Fibroblast of skin of scalp (primary cell): ENCODE results near the gene ATOSB.

Experiments used
- DNase-seq: peaks from one replicate; pipeline ENCODE4 v3.0.0-alpha.2; 2013

The ATOSB gene

DNA sequence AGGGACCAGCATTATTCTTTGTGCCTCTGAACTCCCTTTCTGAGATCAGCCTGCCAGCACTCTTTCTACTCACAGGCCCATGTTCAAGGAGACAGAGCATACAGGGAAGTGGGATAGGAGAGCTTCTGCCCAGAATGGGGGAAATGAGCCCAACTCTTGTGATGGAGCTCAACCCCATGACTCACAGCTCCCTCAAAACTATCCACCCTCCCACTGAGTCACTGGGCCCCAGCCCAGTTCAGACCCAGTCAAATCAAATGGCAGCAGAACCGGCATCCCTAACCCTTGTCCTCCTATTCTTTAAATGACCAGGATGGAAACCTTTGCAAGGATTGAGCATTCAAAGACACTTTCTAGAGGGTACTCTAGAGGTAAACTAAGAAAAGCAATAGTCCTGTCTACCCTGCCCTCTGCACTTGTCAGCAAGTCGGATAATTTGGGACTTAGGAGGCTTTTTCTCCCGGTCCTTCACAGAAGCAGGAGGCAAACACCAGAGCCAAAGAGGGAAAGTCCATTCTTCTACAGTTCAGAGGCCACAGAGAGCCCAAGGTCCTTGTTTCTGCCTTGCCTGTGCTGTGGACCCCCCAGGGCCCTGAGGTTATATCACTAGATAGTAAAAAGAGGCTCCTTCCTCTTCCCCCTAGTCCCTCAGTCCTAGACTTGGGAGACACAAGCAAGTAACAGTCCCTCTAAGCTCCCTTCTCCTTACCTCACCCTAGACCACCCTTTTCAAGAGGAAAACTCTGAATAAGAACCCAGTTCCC lies 3.2 kb downstream of the ATOSB start:
- peak; percentile 66 for DNase-seq

DNA sequence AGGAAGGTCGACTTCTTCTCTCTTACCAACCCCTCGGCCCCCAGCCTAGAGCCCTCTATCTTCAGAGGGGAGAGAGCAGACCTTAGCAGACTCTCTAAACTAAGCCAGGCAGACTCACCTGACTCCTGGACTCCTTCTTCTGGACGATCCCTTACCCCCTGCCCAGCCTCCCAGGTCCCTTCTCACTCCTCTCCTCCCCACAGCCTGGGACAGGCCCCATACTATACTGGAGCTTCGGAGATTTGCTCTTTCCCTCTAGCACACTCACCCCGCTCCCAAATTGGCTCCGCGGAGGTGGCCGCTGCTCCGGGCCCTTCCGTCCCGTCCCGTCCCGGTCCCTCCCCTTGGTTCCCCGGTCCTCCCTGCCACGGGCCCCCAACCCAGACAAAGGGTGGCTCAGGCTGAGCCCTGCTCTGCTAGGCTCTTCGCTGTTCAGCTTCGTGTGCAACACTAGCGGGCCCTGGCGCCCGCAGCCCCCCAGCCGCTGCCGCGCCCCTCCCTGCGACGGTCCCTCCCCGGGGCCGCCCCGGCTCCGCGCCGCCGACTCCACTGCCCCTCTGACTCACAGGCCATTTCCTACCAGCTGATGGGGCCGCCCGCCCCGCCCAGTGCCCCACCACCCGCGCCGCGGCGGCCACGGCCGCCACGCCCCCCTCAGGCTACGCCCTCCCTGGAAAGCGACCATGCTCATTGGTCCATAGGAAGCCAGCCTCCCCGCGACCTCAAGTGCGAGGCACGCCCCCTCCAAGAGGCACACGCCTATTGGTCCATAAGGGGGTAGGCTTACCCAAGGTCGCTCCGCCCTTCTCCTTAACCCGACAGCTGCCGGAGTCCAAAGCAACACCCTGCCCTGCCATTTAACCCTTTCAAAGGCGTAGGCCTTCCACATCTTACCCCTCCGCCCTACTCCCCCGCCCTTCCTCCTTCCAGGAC lies 4.4 kb downstream of the ATOSB start:
- peak; percentile 99 for DNase-seq

DNA sequence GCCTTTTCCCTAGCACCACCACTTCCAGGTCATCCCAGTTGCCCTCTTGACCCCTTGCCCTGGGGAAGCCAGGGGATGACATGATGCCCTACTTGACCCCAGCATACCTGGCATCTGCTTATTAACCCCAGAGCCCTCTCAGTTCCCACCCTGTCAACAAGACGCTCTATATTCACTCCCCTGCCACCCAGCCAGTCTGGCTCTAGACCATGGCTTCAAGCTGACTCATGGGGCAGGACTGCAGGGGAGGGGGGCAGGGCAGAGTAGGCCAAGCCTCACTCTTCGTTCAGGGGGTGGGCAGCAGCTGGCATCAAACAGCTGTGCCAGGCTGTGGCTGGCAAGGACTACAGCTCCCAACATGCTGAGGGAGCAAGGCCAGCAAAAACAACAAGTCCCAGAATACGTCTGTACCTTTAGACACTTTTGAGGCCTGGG lies 5.3 kb downstream of the ATOSB start:
- peak; percentile 63 for DNase-seq

DNA sequence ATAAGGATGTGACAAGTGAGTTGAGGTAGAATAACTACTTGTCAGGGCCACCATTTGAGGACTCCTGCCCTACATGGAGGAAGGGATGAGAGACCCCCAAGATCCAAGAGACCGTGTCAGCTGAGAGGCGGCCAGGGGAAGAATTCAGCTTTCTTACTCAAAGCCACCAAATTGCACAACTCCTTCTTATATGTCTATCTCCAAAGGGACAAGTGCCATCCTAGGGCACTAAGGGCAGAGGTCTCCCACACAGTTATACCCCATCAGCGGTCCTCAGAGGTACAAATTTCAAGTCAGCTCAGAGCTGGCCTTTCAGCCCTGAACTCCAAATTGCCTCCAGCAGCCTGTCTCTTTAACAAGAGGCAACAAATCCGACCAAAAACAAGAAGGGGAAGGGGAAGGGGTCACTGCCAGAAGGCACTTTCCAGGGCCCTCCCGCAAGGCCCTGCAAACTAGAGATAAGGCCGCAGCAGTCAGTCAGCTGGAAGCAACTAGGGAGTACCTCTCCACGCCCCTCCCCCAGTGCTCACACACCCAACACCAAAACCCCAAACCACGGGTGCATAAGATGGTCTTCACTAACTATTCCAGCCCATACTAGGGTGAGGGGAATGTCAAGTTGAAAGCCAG lies 6.6 kb downstream of the ATOSB start:
- DNase-seq = no peak

DNA sequence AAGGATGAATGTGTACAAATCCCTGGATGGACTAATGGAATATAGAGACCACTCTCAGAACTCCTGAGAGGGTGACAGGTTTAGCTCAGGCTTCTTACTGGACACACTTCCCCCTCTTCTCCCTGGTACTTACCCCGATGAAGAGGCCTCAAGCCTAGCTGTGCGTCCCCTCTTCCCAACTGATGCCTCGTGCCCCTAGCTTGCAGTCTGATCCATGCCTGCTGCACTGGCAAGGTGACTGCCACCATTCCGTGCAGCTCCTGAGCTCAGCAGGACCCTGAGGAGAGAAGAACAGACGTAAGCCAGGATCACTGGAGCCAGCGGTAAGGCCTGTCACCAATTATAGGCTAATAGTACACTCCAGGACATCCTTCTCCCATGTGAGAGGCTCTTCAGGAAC lies 7.2 kb downstream of the ATOSB start:
- DNase-seq = no peak

DNA sequence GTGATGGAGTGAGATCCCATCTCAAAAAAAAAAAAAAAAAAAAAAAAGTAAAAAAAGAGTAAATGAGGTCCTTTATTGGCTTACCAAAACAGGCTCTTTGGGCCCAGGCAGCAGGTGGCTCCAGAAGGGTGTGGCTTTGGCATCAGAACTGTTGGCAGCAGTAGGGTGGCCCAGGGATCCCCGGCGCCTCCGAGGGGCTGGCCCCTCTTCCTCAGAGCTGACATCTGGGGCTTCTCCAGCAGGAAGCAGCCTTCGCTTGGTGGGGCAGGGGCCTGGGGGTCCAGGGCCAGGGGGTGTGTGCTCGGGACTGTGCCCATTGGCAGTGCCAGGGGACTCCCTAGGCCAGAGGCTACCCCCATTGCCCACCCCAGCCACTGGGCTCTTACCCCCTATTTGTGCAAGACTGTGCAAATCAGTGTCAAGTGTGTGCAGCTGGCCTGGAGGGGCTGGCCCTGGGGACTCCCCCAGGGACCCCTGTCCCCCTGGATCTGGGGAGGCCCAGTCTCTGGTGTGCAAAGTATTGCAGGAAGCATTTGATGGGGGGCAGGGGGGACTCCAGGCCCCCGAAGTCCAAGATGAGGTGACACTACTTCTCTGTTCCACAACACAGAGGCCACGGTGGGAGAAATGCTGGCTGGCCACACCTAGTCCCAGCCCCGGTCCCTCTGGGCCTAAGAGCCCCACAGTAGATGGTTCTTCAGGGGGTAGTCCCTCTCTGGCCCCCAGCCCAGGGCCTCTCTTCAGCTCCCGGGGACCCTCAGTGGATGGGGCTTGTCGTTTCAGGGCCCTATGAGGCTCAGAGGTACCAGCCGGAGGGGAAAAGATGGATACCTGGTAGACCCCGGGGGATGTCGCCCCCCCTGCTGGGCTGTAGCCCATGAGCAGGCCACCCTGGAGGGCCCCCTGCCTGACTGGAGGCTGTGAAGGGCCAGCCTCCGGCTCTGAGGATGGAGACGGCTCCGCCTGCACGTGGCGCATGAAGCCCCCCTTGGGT lies 8.1 kb downstream of the ATOSB start:
- no peak for DNase-seq

DNA sequence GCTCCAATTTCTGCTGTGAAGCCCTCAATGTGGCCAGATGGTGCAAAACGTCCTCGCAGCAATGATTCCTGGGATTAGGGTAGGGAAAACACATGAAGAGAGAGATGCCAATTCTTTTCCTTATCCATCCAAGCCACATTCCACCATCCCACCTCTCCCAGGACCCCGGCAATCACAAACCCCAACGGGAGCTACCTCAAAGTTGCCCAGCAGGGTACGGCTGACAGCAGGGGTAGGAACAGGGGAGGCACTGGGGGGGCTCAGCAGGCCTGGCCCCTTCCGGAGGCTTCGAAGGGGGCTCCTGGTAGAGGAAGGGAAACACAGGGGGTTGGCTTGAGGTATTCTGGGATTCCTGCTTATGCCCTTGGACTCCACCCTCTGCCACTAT lies 9.3 kb downstream of the ATOSB start:
- DNase-seq = no peak

DNA sequence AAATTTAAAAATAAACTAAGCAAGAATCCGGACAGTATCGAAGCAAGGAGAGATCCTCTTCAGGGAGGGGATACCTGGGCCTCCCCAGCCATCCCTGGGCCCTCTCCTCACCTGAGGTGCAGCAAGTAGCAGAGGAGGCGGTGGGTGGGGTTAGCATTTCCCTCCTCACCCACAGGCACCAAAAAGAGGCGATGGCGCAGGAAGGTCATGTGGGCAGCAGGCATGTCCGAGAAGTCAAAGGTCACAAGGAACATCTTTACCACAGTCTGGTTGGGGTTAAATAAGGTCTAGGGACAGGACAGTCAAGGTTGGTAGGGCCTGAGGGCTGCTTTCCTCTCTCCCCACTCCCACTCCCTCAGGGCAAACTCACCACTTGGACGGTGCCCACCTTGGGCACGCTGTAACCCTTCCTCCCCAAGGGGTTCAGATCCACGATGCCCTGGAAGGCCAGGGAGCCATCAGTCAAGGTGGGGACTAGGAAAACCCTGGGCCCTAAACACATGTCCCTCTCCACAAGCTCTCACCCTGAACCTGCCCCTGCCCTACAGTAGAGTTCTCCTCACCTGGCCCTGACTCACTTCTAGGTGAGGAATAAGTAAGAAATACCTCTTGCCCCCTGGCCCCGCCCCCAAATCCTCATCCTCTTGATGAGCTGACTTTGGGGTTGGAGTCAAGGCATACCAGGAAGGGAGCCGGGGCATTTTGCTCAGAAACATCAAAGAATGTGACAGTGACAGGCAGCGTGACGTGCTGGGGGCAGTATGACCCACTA lies 9.9 kb downstream of the ATOSB start:
- no peak for DNase-seq

DNA sequence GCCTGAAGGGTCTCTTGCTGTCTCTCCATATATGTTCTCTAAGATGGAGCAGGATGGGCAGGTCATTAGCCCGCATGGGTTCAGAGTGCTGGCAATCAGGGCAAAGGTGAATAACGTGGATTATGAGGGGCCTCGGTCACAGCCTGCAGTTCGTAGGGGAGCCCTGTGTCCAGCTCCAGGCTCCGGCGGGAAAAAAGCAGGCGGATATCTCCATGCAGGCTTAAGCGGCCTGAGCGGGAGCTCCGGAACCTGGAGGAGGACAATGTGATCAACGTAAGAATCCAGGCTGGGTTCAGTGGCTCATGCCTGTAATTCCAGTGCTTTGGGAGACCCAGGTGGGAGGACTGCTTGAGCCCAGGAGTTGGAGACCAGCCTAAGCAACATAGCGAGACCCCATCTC lies 10.5 kb downstream of the ATOSB start:
- DNase-seq = no peak

DNA sequence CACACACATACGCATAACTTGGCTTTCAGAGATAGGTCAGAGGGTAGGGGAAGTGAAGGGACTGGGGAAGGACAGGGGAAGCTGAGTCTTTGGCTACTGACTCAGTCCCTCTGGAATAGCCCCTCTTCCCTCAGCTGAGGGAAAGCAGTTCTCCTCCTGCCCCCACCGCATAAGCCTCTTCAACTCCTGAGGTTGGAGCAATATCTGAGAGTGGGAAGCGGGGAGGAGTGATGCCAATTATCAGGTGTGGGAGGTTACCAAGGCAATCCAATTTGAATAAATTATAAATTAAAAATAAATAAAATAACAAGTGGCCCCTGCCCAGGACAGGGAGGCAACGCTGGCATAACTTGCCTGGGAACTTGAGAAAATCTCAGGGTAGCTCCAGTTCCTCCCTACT lies 11.1 kb downstream of the ATOSB start:
- DNase-seq = no peak

DNA sequence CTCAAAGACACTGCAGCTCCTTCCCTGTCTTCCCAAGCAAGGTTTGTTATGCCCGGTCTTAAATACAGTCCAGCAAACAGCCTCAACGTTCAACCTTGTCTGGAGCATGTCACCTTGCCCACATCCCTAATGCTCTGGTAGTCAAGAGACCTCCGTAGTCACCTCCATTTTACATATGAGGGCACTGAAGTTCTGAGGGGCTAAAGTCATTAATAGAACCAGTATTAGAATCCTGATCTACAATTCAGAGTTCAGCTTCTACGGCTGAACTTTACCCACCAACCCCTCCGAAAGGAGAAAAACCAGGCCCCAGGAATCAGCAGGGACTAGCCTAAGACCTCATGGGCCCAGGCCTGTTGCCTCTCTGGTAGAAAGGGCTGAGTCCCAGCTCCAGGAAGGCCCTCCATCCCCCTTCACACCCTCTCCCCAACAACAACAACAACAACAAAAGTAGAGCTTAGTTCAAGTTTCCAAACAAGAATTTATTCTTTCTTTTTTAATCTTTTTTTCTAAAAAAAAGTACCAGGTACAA lies 11.9 kb downstream of the ATOSB start:
- no peak for DNase-seq

DNA sequence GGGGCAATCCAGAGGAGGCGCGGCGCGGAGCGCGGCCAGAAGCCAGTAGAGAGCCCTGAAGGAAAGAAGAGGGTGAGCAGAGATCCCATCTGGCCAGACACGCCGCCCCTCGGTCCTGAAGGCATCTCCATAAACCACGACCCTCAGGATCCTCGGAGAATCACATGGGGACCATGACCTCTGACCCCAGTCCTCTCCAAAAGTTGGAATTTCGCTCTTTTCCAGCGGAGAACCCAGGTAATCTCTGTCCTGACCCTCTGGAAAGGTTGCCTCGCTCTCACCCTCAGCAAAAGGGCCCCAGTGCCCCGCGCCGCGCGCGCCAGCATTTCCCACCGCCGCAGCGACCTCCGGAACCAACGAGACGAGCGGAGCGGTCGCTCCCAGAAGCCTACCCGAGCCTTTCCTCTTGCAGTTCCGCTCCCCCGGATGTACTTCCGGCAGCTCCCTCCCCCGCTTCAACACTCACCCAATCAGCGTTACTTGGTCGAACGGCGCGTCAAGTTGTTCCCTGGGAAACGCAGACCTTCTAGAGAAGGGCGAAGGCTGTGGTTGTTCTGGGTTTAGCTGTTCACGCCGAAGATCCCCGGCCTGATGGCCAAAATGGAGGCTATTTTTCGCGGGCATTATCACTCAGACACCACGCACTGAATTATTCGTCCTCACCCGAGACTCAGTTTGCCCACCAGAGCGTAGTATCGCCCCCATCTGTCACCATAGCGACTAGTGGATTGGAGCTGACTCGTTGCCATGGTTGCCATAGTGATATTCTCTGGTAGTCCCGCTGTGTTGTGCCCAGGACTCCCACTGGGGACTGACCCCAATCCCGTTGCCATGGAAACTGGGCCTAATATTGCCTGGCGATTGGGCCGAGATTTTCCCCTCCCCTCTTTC lies 12.6 kb downstream of the ATOSB start, which contains the start of gene STOML2:
TSS of gene STOML2 (minus strand) at position 363 of the 891 bp plus-strand sequence. CDS start at position 326, 37 bp downstream.
- DNase-seq = peak; percentile 96

DNA sequence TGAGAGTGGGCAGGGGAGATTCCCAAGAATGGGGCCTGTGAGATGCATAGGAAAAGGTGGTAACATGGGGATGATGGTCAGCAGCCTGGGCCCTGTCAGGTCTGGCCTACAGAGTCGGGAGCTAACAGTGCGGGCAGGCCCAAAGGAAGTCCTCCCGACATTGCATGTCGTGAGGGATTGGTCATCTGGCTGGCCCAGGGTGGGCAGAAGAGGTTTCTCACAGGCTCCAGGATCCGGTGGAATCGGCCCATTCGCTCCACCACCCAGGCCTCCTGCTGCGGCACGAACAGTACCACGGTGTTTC lies 13.2 kb downstream of the ATOSB start:
- DNase-seq = no peak

DNA sequence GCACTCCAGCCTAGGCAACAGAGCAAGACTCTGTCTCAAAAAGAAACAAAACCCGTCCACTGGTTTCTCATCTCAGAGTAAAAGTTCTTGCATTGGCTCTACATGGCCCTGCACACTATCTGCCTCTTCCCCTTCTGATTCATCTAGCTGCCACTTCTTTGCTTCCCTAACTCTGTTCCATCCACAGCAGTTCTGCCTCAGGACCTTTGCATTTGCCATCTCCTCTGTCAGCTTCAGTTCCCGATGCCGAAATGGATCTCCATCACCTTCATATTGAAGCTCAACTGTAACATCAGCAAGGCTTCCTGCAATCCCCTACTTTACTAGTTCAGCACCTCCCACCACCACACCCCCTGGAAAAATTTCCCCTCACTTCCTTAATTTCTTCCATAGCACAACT lies 18.1 kb downstream of the ATOSB start:
- DNase-seq = no peak

DNA sequence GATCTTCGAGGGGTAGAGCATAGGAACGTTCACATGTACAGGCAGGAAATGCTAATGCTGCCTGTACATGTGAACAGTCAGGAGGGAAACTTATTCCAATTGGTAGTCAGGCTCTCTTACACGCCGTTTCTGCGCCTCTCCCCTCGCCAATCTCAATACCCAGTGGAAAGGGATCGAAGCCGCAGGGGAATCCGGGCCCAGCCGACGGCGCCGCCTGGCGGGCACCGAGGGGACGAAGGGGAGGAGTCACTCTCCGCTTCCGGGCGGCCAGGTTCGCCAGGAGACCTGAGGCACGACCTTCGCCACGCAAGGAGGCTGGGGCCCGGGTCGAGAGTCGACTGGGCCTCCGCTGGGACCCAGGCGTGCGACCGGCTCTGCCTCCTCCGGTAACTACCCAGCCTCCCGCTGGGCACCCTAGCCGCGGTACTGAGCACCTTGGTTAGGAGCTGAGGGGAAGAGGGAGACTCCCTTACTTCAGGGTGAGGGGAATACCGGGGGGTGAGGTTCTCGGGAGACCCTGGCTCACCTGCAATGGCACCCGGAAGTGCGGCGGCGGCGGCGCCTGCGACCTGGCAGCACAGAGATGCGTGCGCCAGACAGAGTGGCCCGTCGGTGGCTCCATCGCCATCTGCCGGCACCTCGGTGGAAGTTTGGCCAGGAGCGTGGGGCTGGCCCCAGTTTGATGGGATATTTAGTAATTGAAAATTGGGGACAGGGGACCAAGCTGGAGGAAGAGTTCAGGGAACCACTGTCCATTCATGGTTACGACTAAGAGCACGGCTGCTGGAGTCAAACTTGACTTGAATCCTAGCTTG lies 19.4 kb downstream of the ATOSB start, which contains the start of gene PIGO:
TSS of gene PIGO (minus strand) at position 557 of the 815 bp plus-strand sequence. CDS start 1,026 bp downstream, outside the sequence.
- peak; percentile 83 for DNase-seq

DNA sequence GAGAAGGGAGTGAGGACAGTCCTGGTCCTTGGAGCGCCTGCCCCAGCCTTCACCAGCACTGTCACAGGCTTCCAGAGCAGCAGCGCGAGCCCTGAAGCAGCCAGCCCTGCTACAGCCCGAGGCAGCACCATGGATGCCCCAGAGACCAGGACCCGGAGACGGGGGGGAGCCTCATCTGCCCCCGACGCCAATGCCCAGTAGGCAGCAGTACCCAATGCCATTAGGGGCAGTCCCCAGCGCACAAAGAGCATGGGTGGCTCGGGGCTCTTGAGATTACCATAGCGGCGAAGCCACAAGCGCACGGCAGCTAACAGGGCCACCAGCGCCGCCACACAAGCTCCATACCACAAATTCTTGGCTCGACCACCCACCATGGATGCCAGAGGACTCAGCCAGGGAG lies 24.1 kb downstream of the ATOSB start:
- no peak for DNase-seq

DNA sequence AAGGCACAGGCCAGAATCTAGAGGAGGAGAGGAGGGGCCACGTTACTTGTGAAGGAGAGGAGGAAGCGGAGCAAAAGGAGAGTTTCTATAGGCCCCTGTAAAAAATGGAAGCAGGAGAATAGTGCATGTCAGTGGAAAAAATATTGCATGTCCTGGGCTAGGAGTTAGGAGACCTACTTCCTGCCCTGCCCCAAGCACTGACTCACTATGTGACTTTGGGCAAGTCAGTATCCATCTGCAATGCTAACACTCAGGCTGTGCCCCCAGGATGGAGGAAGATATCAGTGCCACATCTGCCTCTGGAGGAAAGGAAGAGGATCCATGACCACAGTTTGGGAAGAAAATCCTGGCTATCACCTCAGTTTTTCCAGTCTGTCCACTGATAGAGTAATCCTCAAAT lies 26.2 kb downstream of the ATOSB start:
- DNase-seq = no peak

DNA sequence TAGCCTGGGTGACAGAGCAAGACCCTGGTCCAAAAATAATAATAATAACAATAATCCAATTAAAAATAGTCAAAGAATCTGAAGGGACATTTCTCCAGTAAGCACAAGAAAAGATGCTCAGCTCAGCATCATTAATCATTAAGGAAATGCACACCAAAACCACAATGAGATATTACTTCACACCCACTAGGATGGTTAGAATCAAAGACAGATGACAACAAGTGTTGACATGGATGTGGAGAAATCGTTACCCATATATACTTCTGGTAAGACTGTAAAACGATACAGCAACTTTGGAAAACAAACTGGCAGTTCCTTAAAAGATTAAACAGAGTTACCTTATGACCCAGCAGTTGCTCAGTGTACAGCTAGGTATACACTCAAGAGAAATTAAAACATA lies 30.6 kb downstream of the ATOSB start:
- DNase-seq = no peak
